Cardiac fibroblast (primary cell): ENCODE results near the gene STPG3.

Source experiments
- DNase-seq, 2 donors: peaks; one replicate each; pipeline versions ENCODE4 v3.0.0 to v3.0.0-alpha.2; 2010; ENCODE audit warnings: low read depth in 2 of 2
- H3K4me3 ChIP-seq, 2 donors: replicated peaks in 1 of 2; 1 replicate in 1 of 2; 2 replicates in 1 of 2; pipeline ENCODE4 v1.5.1; 2011; ENCODE audit warnings: low read depth in 2 of 2, low read length in 2 of 2, mild to moderate bottlenecking in 2 of 2, moderate library complexity in 1 of 2
- TF ChIP-seq, protein P1 (sequence below): IDR thresholded peaks from one replicate; pipeline ENCODE4 v1.5.1; 2011; ENCODE audit warnings: low read depth, mild to moderate bottlenecking, low read length, inconsistent platforms

The STPG3 gene

DNA sequence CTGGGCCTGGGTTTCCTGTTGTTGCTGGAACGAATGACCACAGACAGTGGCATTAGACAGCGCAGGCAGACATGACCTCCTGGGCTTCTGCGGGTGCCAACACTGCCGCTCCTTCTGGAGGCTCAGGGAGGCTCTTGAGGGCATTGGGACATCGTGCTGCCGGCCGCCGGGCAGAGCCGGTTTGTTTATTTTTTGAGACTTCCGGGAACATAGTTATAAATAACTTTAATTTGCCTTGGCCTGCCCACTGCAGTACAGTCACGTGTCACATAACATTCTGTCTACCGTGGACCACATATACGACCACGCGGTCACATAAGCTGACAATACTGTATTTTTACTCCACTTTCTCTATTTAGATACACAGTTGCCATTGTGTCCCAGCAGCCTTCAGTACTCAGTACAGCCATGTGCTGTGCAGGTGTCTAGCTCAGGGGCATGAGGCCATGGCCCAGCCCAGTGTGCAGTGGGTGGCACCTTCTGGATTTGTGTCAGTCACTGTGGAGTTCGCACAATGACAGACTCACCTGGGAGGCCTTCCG is 18.2 kb downstream of the STPG3 start:
- no peak overlapping the region for H3K4me3 ChIP-seq
- DNase-seq = peak in 1 of 2 donors; percentile 60
- TF ChIP-seq, protein P1, sequence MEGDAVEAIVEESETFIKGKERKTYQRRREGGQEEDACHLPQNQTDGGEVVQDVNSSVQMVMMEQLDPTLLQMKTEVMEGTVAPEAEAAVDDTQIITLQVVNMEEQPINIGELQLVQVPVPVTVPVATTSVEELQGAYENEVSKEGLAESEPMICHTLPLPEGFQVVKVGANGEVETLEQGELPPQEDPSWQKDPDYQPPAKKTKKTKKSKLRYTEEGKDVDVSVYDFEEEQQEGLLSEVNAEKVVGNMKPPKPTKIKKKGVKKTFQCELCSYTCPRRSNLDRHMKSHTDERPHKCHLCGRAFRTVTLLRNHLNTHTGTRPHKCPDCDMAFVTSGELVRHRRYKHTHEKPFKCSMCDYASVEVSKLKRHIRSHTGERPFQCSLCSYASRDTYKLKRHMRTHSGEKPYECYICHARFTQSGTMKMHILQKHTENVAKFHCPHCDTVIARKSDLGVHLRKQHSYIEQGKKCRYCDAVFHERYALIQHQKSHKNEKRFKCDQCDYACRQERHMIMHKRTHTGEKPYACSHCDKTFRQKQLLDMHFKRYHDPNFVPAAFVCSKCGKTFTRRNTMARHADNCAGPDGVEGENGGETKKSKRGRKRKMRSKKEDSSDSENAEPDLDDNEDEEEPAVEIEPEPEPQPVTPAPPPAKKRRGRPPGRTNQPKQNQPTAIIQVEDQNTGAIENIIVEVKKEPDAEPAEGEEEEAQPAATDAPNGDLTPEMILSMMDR = no peak

DNA sequence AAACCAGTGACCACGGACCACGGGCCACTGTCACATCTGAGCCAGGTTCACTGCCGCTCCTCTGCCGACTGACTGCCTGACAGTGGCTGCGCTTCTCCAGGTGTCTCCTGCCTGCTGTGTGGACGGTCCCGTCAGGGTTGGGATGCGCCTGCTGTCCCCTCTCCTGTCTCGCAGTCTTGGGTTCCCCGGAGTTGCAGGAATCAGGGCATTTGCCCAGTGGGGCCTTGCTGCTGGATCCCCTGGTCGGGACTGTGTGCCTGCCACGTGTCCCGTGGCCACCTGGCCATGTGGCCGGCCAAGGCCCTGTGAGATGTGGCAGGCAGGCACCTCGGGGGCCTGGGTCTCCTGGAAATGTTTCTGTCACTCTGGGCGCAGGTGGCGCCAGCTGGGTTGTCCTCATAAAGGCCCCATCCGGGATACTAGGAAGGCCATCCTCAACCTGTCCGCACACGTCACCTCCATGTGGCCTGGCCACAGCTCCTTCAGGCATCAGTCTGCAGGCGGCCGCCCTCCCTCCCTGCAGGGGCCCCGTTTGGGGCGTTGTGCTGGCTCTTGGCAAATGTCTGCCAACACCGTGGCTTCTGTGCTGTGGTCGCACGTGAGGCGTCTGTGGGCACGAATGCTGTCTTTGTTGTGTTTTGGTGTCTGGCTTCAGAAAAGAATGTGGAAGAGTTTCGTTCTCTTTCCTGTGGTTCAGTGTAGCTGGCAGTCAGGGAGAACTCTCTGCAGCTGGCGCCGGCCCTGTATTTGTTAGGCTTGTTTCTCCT is 20.0 kb downstream of the STPG3 start:
- H3K4me3 ChIP-seq = no peak overlapping the region
- DNase-seq = peak in 1 of 2 donors; percentile 41
- TF ChIP-seq, protein P1 = no peak

DNA sequence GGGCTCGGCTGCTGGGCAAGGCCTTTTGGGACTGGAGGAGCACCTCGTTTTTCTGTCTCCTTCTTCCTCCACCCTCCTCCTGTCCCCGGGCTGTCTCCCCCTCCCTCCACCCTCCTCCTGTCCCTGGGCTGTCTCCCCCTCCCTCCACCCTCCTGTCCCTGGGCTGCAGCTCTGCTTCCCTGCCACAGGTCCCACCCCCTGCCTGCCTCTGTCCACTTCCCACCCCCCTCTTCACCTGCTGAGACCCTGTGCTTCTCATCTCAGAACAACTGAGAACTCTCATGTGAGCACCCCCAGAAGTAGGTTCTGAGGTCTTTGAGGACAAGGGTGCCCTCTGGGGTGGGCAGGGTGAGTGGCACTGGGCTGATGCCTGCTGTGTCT is 20.6 kb downstream of the STPG3 start:
- DNase-seq = no peak
- TF ChIP-seq, protein P1 = no peak
- H3K4me3 ChIP-seq = no peak overlapping the region

DNA sequence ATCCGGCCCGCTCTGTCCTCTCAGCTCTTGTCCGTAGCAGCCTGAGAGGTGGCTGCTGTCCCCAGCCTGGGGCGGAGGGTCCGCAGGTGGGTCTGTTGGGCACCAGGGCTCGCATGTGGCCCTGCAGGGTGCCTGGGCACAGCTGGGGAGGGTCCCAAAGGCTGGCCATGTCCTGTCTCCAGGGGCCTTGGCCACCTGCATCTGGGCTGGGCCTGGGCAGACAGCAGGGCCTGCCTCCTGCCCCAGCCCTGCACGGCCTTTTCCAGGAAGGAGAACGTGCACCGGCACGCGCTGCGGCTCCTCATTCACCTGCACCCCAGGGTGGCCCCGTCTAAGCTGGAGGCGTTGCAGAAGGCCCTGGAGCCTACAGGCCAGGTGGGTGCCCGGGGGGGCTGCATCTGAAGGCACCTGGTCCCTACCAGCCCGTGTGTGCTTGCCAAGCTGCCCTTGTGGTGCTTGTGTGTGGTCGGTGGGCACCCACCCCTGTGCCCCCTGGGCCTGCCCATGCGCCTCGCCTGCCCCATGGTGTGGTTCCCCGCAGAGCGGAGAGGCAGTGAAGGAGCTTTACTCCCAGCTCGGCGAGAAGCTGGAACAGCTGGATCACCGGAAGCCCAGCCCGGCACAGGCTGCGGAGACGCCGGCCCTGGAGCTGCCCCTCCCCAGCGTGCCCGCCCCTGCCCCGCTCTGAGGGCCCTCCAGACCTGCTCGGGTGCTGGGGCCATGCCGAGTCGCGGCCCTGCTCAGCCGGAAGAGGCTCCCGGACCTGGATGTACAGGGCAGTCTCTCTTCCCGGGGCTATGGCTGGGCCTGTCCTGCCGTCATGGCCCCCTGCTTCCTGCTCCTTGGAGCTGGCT is 21.4 kb downstream of the STPG3 start:
- TF ChIP-seq, protein P1 = no peak
- DNase-seq = no peak
- H3K4me3 ChIP-seq = no peak overlapping the region

DNA sequence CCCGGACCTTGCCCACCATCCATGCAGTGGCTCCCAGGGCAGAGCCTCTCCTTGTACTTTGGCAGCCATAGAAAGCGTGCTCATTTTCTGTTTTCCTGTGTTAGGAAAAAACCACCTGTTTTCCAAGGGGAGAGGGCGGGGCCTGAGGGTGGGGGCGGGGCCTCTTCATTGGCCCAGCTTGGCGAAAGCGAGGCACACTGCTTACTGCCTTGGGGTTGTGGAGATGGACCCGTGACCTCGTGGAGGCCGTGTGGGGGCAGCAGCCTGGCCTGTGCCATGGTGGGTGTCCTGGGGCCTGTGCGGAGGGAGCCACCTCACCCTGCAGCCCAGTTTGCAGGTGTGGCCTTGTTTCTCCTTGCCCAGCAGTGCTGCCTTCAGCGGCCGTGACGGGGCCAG is 22.0 kb downstream of the STPG3 start:
- TF ChIP-seq, protein P1 = no peak
- no peak overlapping the region for H3K4me3 ChIP-seq
- no peak for DNase-seq

DNA sequence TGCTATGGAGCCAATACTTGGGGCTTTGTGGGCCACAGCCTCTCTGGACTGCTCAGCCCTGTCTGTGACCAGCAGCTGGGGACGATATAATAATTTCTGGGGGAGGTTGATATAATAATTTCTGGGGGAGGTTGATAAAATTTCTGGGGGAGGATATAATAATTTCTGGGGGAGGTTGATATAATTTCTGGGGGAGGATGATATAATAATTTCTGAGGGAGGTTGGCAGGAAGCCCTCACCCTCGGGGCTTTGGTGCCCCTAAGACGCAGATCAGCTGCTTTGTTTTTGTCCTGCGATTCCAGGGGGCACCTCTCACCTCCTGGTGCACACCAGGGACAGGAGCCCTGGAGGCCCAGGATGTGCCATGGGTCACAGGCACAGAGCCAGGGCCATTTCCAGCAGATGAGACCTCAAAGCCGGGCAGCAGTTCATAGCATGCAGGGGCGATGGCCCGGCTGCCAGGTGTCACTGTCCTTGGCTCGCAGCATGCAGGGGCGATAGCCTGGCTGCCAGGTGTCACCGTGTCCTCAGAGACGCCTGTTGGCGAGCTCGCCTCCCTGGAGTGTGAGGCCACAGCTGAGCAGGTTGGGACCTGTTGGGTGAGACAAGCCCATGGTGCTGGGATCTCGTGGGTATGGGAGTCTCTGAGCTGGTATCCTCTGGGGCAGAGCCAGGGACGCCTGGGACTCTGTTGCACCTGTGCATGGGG is 22.7 kb downstream of the STPG3 start:
- TF ChIP-seq, protein P1 = no peak

More for the DNA sequence above, 22.7 kb downstream of the STPG3 start:
- no peak for DNase-seq
- H3K4me3 ChIP-seq = no peak overlapping the region
